Inferior parietal cortex (tissue), 1 donor: ENCODE measurements around the gene INPP4B.
"Not testable (repeated sequence)": the region's sequence is repeated elsewhere in the genome, so short reads cannot be mapped to it uniquely, and the experiment has no call there.

ENCODE experiments used
- DNase-seq: peaks from one replicate; pipeline ENCODE4 v3.0.0-alpha.2; 2016; ENCODE audit errors: extremely low spot score

INPP4B gene

DNA sequence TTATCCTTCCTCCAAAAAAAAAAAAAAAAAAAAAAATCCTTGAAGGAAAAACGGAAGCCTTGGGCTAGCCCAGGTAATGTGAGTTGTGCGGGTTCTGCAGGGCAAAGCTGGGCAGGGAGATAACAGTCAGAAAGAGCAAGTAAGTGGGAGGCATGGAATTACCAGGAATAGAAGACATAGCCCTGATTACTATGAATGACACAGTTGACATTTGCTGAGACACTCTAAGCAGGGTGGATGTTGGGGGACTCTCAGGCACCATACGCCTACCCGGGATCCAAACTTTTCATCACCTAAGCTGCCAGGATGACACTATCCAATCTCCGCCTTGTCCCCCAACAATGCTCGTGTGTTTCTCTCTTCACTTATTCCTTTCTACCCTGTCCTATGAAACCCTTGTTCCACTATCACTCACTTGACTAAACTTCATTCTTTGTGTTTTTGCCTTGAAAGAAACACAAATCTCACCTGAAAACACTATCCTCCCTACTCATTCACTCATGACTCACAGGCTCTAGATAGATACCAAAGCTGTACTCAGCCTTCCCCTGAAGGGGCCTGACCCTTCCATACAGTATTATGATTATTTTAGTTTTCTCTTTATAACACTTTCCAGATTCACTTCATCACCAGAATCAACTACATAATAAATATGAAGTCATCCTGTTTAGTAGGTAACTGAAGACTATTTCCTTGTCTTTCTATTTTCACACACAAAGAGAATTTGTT is 158.4 kb downstream of the INPP4B start:
- DNase-seq = no peak

DNA sequence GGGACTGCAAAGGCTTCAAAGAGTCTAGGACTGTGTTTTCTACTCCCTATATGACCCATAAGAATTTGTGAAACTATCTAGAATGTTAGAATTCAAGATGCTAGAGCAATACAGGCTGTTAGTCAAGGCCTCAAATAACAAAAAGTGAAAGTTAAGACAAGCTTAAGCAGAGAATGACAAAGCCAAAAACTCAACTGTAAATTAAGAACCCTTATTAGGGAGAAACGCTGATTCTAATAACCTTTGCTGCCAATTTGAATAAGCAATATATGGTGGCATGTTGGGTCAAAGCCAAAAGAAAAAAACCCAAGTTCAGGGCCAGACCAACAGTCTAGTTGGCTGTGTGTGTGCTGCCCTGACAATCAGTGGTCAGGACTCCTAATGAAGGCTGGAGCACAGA is 160.0 kb downstream of the INPP4B start:
- DNase-seq = no peak

GRCh38 chr4:142683997-142684396 is 162.1 kb downstream of the INPP4B start:
- no peak for DNase-seq

DNA sequence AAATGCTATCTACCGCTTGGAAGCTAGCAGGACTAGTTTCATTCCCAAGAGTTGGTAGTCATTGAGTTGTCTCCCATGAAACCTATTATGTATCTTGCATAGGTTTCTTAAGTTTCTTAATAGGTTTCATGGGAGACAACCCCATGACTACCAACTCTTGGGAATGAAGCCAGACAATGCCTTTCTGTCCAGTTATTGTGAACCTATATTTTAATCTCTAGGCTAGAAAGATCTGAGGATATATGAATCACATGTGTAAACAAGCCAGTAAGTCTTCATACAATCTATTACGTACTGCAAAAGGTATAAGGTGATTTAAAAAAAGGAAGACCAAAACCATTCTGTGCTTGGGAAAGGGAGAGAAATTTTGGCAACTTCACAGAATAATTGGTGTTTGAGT is 162.6 kb downstream of the INPP4B start:
- no peak for DNase-seq

DNA sequence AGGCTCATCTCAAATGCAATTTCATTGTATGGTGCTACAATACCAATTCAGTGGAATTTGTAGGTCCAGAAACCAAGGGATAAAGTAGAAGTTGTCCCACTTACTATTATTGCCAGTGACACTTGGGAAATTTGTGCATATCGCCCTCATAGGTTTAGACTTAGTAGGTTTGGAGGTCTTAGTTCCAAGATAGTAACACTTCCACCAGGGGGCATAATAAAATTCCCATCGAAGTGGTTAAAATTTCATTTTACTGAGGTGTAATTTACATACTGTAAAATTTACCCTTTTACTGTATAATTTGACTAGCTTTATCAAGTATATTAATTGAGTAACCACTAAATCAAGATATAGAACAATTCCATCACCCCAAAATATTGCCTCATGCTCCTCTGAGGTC is 174.6 kb downstream of the INPP4B start:
- DNase-seq = no peak

GRCh38 chr4:142663828-142664227 is 182.3 kb downstream of the INPP4B start:
- no peak for DNase-seq

DNA sequence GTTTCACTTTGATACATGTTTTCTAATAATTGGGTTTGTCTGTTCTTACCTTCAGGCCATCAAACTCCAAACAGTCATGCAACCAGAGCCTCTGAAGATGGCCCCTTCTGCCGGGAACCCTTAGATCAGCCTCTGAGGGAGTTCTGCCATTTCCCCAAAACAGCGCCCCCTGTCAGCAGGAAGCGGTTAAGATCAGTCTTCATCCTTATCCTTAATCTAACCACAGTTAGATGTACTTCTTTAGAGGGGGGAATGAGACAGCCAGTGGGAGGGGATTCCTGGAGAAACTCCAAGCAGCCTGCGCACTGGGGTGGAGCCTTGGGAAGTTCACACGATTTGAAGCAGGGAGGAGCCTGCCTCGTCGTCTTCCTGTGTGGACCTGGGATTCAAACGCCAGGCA is 185.4 kb downstream of the INPP4B start:
- DNase-seq = no peak

- DNase-seq = no peak
Observed at GRCh38 chr4:142656178-142656577, 189.9 kb downstream of the INPP4B start.

DNA sequence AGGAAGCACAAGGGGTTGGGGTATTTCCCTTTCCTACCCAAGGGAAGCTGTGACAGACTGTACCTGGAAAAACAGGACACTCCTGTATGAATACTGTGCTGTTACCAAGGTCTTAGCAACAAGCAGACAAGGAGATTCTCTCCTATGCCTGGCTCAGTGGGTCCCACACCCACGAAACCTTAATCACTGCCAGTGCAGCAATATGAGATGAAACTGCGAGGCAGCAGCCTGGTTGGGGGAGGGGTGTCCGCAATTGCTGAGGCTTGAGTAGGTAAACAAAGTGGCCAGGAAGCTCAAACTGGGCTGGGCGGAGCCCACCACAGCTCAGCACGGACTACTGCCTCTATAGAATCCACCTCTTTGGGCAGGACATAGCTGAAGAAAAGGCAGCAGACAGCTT is 197.7 kb downstream of the INPP4B start:
- DNase-seq = no peak

- DNase-seq = peak; percentile 1
Observed at GRCh38 chr4:142645475-142646108, 200.5 kb downstream of the INPP4B start.

- not testable (repeated sequence) for DNase-seq
Observed at GRCh38 chr4:142644628-142645027, 201.5 kb downstream of the INPP4B start.

DNA sequence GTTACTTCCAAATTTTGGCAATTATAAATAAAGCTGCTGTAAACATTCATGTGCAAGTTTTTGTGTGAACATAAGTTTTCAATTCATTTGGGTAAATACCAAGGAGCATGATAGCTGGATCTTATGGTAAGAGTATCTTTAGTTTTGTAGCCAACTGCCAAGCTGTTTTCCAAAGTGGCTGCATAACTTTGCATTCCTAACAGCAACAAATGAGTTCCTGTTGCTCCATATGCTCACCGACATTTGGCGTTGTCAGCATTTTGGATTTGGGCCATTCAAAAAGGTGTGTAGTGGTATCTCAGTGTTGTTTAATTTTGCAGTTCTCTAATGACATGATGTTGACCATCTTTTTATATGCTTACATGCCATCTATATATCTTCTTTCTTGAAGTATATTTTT is 208.5 kb downstream of the INPP4B start:
- DNase-seq = no peak

- no peak for DNase-seq
Observed at GRCh38 chr4:142631836-142632235, 214.3 kb downstream of the INPP4B start.

DNA sequence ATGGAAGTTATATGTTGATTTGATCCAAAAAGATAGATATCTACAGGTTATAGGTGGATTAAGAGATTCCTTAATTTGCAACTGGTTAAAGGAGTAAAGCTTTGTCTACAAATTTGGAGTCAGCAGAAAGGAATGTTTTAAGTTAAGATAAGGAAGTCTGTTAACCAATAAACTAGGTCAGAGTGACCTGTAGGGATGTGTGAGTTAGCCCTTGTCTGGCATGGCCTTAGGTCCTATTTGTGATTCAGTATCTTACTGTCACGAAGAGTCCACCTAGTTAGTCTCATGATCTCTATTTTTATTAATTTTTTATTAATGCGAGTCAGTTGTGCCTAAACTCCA is 230.8 kb downstream of the INPP4B start:
- DNase-seq = no peak

GRCh38 chr4:142614621-142615323 is 231.3 kb downstream of the INPP4B start:
- DNase-seq = no peak

DNA sequence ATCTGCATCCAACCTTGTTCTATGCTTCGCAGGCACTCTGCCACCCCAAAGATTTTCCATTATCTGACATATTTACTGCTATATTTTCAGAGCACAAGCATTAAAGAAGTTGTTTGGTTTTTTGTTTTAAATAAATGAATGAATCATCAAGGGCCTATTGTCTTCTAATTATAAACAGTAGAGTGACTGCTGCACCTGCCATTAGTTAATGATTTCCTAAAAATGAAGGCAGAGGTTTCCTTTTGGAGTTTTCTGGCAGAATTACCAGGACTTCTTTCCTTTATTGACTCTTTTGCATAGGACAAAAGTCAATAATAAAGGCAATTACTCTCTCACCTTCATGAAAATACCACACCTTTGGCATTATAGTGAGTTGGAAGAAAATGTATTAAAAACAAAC is 238.1 kb downstream of the INPP4B start:
- no peak for DNase-seq

DNA sequence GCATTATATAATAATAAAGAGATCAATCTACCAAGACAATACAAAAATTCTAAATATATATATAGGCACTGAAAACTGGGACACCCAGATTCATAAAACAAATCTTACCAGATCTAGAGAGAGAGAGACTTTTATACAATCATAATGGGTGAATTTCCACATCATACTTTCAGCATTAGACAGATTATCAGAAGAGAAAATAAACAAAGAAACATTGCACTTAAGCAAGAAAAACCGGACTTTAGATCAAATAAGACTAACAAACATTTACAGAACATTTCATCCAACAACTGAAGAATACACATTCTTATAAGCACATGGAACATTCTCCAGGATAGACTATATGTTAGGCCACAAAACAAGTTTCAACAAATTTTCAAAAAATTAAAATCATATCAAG is 245.1 kb downstream of the INPP4B start:
- no peak for DNase-seq

DNA sequence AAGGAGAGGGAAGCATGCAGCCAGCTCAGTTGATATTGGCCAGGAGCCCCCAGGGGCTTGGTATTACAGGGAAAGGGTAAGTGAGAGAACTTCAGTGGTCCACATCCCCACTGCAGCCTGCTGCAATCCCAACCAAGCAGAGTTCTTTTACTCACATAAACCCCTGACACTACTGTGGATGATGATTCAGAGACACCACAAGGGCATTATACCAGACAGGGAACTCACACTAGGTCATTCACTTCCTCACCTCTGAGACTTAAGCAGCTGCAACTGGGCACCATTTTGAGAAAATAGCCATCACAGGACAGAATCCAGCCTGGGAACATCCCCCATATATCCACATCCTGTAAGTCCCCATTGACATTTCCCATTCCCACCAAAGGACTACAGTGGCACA is 248.0 kb downstream of the INPP4B start:
- no peak for DNase-seq

GRCh38 chr4:142596595-142596994 is 249.5 kb downstream of the INPP4B start:
- no peak for DNase-seq

GRCh38 chr4:142596121-142596520 is 250.0 kb downstream of the INPP4B start:
- no peak for DNase-seq

GRCh38 chr4:142595222-142595871 is 250.8 kb downstream of the INPP4B start:
- no peak for DNase-seq

DNA sequence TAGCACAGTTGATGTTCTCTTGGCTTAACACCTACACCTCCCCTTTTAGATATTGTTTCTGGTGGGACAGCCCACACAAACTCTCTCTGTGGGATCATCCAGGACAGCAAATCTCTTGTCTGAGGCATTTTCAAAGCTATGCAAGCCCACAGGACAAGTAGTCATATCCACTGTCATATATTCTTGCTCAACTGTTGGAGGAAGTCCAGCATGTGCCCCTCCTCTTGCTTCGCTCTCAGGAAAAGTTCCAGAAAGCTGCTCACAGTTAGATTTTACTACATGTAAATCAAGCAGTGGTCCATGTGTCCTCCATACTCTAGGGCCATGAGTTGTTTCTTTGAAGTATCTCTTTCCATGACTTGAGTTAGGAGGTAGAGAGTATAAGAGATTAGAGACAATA is 260.7 kb downstream of the INPP4B start:
- no peak for DNase-seq

DNA sequence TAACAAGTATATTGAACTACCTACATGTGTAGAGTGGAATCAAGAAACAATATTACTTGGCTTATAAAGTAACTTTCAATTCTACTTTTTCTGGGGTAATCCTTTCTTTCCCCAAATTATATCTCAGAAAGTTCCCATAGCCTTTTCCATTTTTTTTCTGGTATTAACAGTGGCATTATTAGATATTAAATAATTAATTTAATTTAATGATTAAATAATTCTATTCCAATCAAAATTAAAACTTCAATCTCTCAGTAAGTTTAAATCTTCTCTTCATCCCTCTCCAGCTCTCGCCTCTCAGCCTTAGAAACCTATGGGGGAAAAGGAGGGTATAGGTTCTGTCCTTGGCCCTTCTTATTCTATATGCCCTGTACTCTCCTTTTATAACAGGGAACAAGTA is 262.4 kb downstream of the INPP4B start:
- DNase-seq = no peak
